ENCODE results near the gene FANCG. TPM values are rescaled to one million over a fixed set of nuclear protein-coding genes. Genes with fewer than 3 reads are reported as not detected.
A peak's percentile ranks its signal among the peaks of the same experiment; 100 is the strongest.

FANCG gene
- total RNA-seq, 1 donor from 2014 or later: 17.2 TPM

- H3K4me1 ChIP-seq: peaks cover 56% of the 10 kb centered on the region
- no peak for DNase-seq (ENCODE audit: extremely low spot score in 2 of 2)
- H3K27ac ChIP-seq: peak overlapping the region; percentile 95
- no peaks in the 10 kb centered on the region for H3K27me3 ChIP-seq
- intact Hi-C loops (cut with DNase I): loop anchor here (5.0 kb wide), 1 partner anchor 362 kb away; no protein-coding TSS in a partner anchor
- peak overlapping the region; percentile 43 to 51 for H3K4me3 ChIP-seq
- no peaks in the 10 kb centered on the region for H3K36me3 ChIP-seq
- no peaks in the 10 kb centered on the region for H3K9me3 ChIP-seq
- no peak for TF ChIP-seq POLR2A (IDR thresholded peaks at IDR 0.05)
- TF ChIP-seq CTCF (IDR thresholded peaks at IDR 0.05): no peak
- TF ChIP-seq POLR2AphosphoS5 (IDR thresholded peaks at IDR 0.05; ENCODE audit: insufficient read depth in 1 of 2, low read depth in 1 of 2): no peak
These were observed 35.3 kb upstream of the FANCG start for GRCh38 chr9:35114840-35115628.

- no peaks in the 10 kb centered on the region for H3K9me3 ChIP-seq
- peak overlapping the region; percentile 43 to 51 for H3K4me3 ChIP-seq
- intact Hi-C loops (cut with DNase I): no loop called here
- peak; percentile 45 to 58 for TF ChIP-seq POLR2AphosphoS5 (IDR thresholded peaks at IDR 0.05; ENCODE audit: insufficient read depth in 1 of 2, low read depth in 1 of 2)
- TF ChIP-seq CTCF (IDR thresholded peaks at IDR 0.05): no peak
- H3K27me3 ChIP-seq: no peaks in the 10 kb centered on the region
- peak overlapping the region; percentile 95 for H3K27ac ChIP-seq
- H3K4me1 ChIP-seq: peaks cover 64% of the 10 kb centered on the region
- DNase-seq (ENCODE audit: extremely low spot score in 2 of 2): no peak
- H3K36me3 ChIP-seq: no peaks in the 10 kb centered on the region
These were observed 34.5 kb upstream of the FANCG start for GRCh38 chr9:35114113-35114839.

- Histone ChIP-seq H3K4me3 (peak overlapping the region; percentile 66 to 76), H3K27me3 (no peaks in the 10 kb centered on the region), H3K9me3 (no peaks in the 10 kb centered on the region), H3K4me1 (peaks cover 65% of the 10 kb centered on the region), H3K27ac (peak overlapping the region; percentile 95), H3K36me3 (peaks cover 0 to 12% of the 10 kb centered on the region in 2 donors)
- intact Hi-C loops (cut with DNase I): no loop called here
- no peak for TF ChIP-seq POLR2AphosphoS5 (IDR thresholded peaks at IDR 0.05; ENCODE audit: insufficient read depth in 1 of 2, low read depth in 1 of 2)
- DNase-seq (ENCODE audit: extremely low spot score in 2 of 2): no peak
These were observed 32.7 kb upstream of the FANCG start for GRCh38 chr9:35112257-35113020.

- TF ChIP-seq CTCF (IDR thresholded peaks at IDR 0.05): no peak
- TF ChIP-seq POLR2A (IDR thresholded peaks at IDR 0.05): peak in 1 of 2 donors; percentile 55
- peak in 1 of 2 donors; percentile 50 for TF ChIP-seq POLR2AphosphoS5 (IDR thresholded peaks at IDR 0.05; ENCODE audit: insufficient read depth in 1 of 2, low read depth in 1 of 2)
- no peaks in the 10 kb centered on the region for H3K27me3 ChIP-seq
- peaks cover 0 to 21% of the 10 kb centered on the region in 2 donors for H3K36me3 ChIP-seq
- intact Hi-C loops (cut with DNase I): no loop called here
- peak overlapping the region; percentile 66 to 76 for H3K4me3 ChIP-seq
- DNase-seq (ENCODE audit: extremely low spot score in 2 of 2): peak in 1 of 2 donors; percentile 99
- peak overlapping the region; percentile 95 for H3K27ac ChIP-seq
- H3K4me1 ChIP-seq: peaks cover 60% of the 10 kb centered on the region
- no peaks in the 10 kb centered on the region for H3K9me3 ChIP-seq
These were observed 31.5 kb upstream of the FANCG start for GRCh38 chr9:35111001-35111933.

Data from vagina (tissue), 2 donors.